SK-N-SH (cell line): ENCODE data around the gene ISCA1. TPM values are rescaled to one million over a fixed set of nuclear protein-coding genes. Genes with fewer than 3 reads are reported as not detected.

Experiments
- CTCF ChIA-PET: fragments of 300-600, 350-600 bp; formaldehyde crosslinking; extraction: SDS; loops from one replicate; lab custom pipeline; 2021; lab: Yijun Ruan, JAX
- POLR2A ChIA-PET: fragments of 350-600 bp; sonication (Branson Sonifier 250); formaldehyde crosslinking; extraction: SDS; loops from one replicate; lab custom pipeline; 2020; ENCODE audit warnings: antibody characterized with exemption, inconsistent platforms; lab: Yijun Ruan, JAX
- DNase-seq: peaks from one replicate; pipeline ENCODE4 v3.0.0; 2012
- H2AFZ ChIP-seq: fragments of 200-600 bp; sonication (generic); 2 replicates; pipeline ENCODE4 v1.8.1; 2016; ENCODE audit warnings: antibody characterized with exemption, mild to moderate bottlenecking, low read depth
- H3F3A ChIP-seq: fragments of 200-600 bp; sonication (generic); replicated peaks from 2 replicates; pipeline ENCODE3; 2016; ENCODE audit warnings: antibody characterized with exemption, mild to moderate bottlenecking; ENCODE audit not compliant: insufficient read depth
- H3K27ac ChIP-seq, 2 experiments: fragments of 200-500 bp in 1 of 2; fragments of 200-600 bp in 1 of 2; sonication (Bioruptor generic) in 1 of 2; sonication (generic), shearing (Covaris generic) in 1 of 2; 2 replicates each; pipeline versions ENCODE4 v1.5.1 to v1.6.1; 2014 to 2016; ENCODE audit warnings: low read depth in 2 of 2, inconsistent platforms in 1 of 2, low read length in 1 of 2, mild to moderate bottlenecking in 1 of 2, mixed read lengths in 1 of 2
- H3K27me3 ChIP-seq: fragments of 200-600 bp; sonication (generic), shearing (Covaris generic); 2 replicates; pipeline ENCODE4 v1.6.1; 2016; ENCODE audit warnings: mixed run types; ENCODE audit not compliant: insufficient read depth
- H3K36me3 ChIP-seq, 2 experiments: fragments of 200-500 bp in 1 of 2; fragments of 200-600 bp in 1 of 2; sonication (Bioruptor generic) in 1 of 2; sonication (generic) in 1 of 2; replicated peaks in 1 of 2; 2 replicates each; pipeline versions ENCODE3 to v1.5.1; 2014 to 2016; ENCODE audit warnings: low read length in 1 of 2, mild to moderate bottlenecking in 1 of 2; ENCODE audit not compliant: insufficient read depth in 2 of 2, control insufficient read depth in 1 of 2
- H3K4me1 ChIP-seq, 2 experiments: fragments of 200-500 bp in 1 of 2; fragments of 200-600 bp in 1 of 2; sonication (Bioruptor generic) in 1 of 2; sonication (generic), shearing (Covaris generic) in 1 of 2; 2 replicates each; pipeline versions ENCODE4 v1.5.1 to v1.6.1; 2014 to 2016; ENCODE audit warnings: low read depth in 1 of 2, low read length in 1 of 2, mixed run types in 1 of 2; ENCODE audit not compliant: insufficient read depth in 2 of 2, control insufficient read depth in 1 of 2
- H3K4me2 ChIP-seq: fragments of 200-600 bp; sonication (generic), shearing (Covaris generic); 2 replicates; pipeline ENCODE4 v1.6.1; 2017; ENCODE audit warnings: mixed run types
- H3K4me3 ChIP-seq, 2 experiments: fragments of 200-500 bp in 1 of 2; fragments of 200-600 bp in 1 of 2; sonication (Bioruptor generic) in 1 of 2; sonication (generic), shearing (Covaris generic) in 1 of 2; 2 replicates each; pipeline versions ENCODE4 v1.5.1 to v1.8.1; 2014 to 2016; ENCODE audit warnings: low read depth in 2 of 2, inconsistent platforms in 1 of 2, low read length in 1 of 2, mild to moderate bottlenecking in 1 of 2, mixed read lengths in 1 of 2, moderate library complexity in 1 of 2
- H3K79me2 ChIP-seq: fragments of 200-600 bp; sonication (generic); 2 replicates; pipeline ENCODE4 v1.8.1; 2017; ENCODE audit warnings: mild to moderate bottlenecking; ENCODE audit not compliant: insufficient read depth
- H3K9ac ChIP-seq: fragments of 200-600 bp; sonication (generic); 2 replicates; pipeline ENCODE4 v1.6.1; 2017; ENCODE audit warnings: mixed run types
- H3K9me2 ChIP-seq: fragments of 200-600 bp; sonication (generic); 2 replicates; pipeline ENCODE4 v1.6.1; 2017; ENCODE audit warnings: mixed run types
- H3K9me3 ChIP-seq: fragments of 200-600 bp; sonication (generic); 2 replicates; pipeline ENCODE4 v1.6.1; 2017; ENCODE audit warnings: mixed run types, mild to moderate bottlenecking, moderate library complexity
- H4K20me1 ChIP-seq: fragments of 200-600 bp; sonication (generic); 2 replicates; pipeline ENCODE4 v1.6.1; 2017; ENCODE audit warnings: mild to moderate bottlenecking, mixed run types; ENCODE audit not compliant: insufficient read depth
- CHD2 ChIP-seq: fragments of 150-350 bp; IDR thresholded peaks from 2 replicates; pipeline ENCODE4 v1.6.1; 2018; ENCODE audit warnings: low read length; ENCODE audit not compliant: partially characterized antibody
- EP300 ChIP-seq, 2 experiments: IDR thresholded peaks; 2 replicates each; pipeline versions ENCODE4 v1.4.0 to v1.6.1; 2012; ENCODE audit warnings: borderline replicate concordance in 1 of 2, low read depth in 1 of 2, low read length in 1 of 2
- EZH2phosphoT487 ChIP-seq: fragments of 200-600 bp; sonication (generic); IDR thresholded peaks from 2 replicates; pipeline ENCODE4 v1.6.1; 2017; ENCODE audit warnings: low read depth, mixed run types, mild to moderate bottlenecking, antibody characterized with exemption, moderate library complexity, borderline replicate concordance
- FOSL2 ChIP-seq: IDR thresholded peaks from 2 replicates; pipeline ENCODE4 v1.4.0; 2012; ENCODE audit warnings: low read depth, mild to moderate bottlenecking, moderate library complexity, borderline replicate concordance
- FOXM1 ChIP-seq: IDR thresholded peaks from 2 replicates; pipeline ENCODE4 v1.4.0; 2012; ENCODE audit warnings: low read depth, mild to moderate bottlenecking
- GABPA ChIP-seq: IDR thresholded peaks from 2 replicates; pipeline ENCODE4 v1.4.0; 2012; ENCODE audit warnings: low read depth, mild to moderate bottlenecking
- JUND ChIP-seq: IDR thresholded peaks from 2 replicates; pipeline ENCODE4 v1.4.0; 2012
- MEF2A ChIP-seq: IDR thresholded peaks from 2 replicates; pipeline ENCODE4 v1.4.0; 2012; ENCODE audit warnings: low read depth, borderline replicate concordance
- MXI1 ChIP-seq: IDR thresholded peaks from 2 replicates; pipeline ENCODE4 v1.6.1; 2012; ENCODE audit warnings: mild to moderate bottlenecking, low read depth, low read length, improper control_type of control experiment
- NRF1 ChIP-seq: IDR thresholded peaks from 2 replicates; pipeline ENCODE4 v1.6.1; 2012; ENCODE audit warnings: low read depth, mild to moderate bottlenecking, low read length
- POLR2AphosphoS5 ChIP-seq: IDR thresholded peaks from 2 replicates; pipeline ENCODE4 v1.6.1; 2012; ENCODE audit warnings: low read depth, low read length
- RCOR1 ChIP-seq: fragments of 150-350 bp; IDR thresholded peaks from 2 replicates; pipeline ENCODE4 v1.6.1; 2017; ENCODE audit warnings: antibody characterized with exemption, low read length
- RFX5 ChIP-seq: IDR thresholded peaks from 2 replicates; pipeline ENCODE4 v1.6.1; 2012; ENCODE audit warnings: mild to moderate bottlenecking, improper control_type of control experiment, low read length
- SIN3A ChIP-seq: IDR thresholded peaks from 2 replicates; pipeline ENCODE4 v1.6.1; 2012; ENCODE audit warnings: low read depth, mild to moderate bottlenecking, low read length, moderate library complexity, borderline replicate concordance
- TEAD4 ChIP-seq: IDR thresholded peaks from 2 replicates; pipeline ENCODE4 v1.4.0; 2012; ENCODE audit warnings: mild to moderate bottlenecking, borderline replicate concordance; ENCODE audit not compliant: insufficient read depth
- WGBS: methylation state at CpG from one replicate; pipeline ENCODE4 v1.1.6; 2017; ENCODE audit warnings: low lambda C conversion rate; 5-methylcytosine and 5-hydroxymethylcytosine counted together
- polyA plus RNA-seq, 3 experiments: library from polyadenylated mRNA; depleted of rRNA; stranded (reverse); fragments of >200 nt; gene quantifications; 2 replicates each; pipeline ENCODE4 v1.2.3, GENCODE V29; 2012
- TF ChIP-seq, protein P1 (sequence below): IDR thresholded peaks from 2 replicates; pipeline ENCODE4 v1.4.0; 2012; ENCODE audit warnings: low read depth, borderline replicate concordance
- TF ChIP-seq, protein P2 (sequence below): fragments of 150-350 bp; IDR thresholded peaks from 2 replicates; pipeline ENCODE4 v1.6.1; 2017; ENCODE audit warnings: antibody characterized with exemption, low read length, low read depth, borderline replicate concordance
- TF ChIP-seq, protein P3 (sequence below): fragments of 150-350 bp; IDR thresholded peaks from 2 replicates; pipeline ENCODE4 v1.6.1; 2016; ENCODE audit warnings: mild to moderate bottlenecking, low read depth, low read length
- TF ChIP-seq, protein P4 (sequence below): IDR thresholded peaks from 2 replicates; pipeline ENCODE4 v1.6.1; 2012; ENCODE audit warnings: mild to moderate bottlenecking, low read depth, low read length, moderate library complexity

ISCA1 gene
- polyA plus RNA-seq, 1 of the 3 experiments (the other 2 are of a cell fraction): 10.9 TPM

DNA sequence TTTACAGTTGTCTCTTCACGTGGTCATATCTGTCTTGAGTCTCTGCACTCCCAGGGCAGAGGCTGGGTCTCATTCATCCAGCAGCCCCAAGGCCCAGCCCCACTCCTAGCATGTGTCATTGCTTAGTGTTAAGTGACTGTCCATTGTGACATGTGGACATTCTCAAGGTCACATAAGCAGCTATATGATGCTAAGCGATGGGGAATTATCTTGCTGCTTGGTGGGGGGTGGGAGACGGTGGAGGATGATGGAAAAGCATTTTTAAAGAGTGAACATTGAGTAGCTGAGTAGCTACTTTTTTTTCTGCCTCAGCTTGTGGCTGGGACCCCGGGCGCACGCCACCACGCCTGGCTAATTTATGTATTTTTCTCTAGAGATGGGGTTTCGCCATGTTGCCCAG lies 22.8 kb downstream of the ISCA1 start, which contains the start of gene C9orf153:
Gene C9orf153 (minus strand): TSS at position 101 of the 400 bp plus-strand sequence. CDS start 30,054 bp downstream, outside the sequence.
- Histone ChIP-seq H3K36me3 (peaks cover 2 to 21% of the 10 kb centered on the region in 2 experiments), H3K9me2 (no peaks in the 10 kb centered on the region), H3K4me3 (no peak within 1 kb of the TSS), H3K9ac (no peak within 1 kb of the TSS), H4K20me1 (no peaks in the 10 kb centered on the region), H3K9me3 (no peaks in the 10 kb centered on the region), H3F3A (no peaks in the 10 kb centered on the region), H2AFZ (no peak within 1 kb of the TSS), H3K4me1 (peaks cover 0 to 5% of the 10 kb centered on the region in 2 experiments; a peak in 1 of 4 replicates), H3K27ac (no peak within 1 kb of the TSS), H3K27me3 (no peaks in the 10 kb centered on the region), H3K4me2 (no peak within 1 kb of the TSS), H3K79me2 (no peaks in the 10 kb centered on the region)
- ChIA-PET POLR2A (no interaction called here), CTCF (interaction anchor here (0.8 kb wide), 1 partner anchor 21 kb away, joined by 3 read pairs; no protein-coding TSS in a partner anchor)
- DNase-seq: no peak
- 83% methylated on average over 8 of the region's 8 CpGs for WGBS
- TF ChIP-seq, protein P1, sequence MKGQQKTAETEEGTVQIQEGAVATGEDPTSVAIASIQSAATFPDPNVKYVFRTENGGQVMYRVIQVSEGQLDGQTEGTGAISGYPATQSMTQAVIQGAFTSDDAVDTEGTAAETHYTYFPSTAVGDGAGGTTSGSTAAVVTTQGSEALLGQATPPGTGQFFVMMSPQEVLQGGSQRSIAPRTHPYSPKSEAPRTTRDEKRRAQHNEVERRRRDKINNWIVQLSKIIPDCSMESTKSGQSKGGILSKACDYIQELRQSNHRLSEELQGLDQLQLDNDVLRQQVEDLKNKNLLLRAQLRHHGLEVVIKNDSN: no peak
- TF ChIP-seq EZH2phosphoT487: no peak
- TF ChIP-seq EP300 (IDR thresholded peaks at IDR 0.05; ENCODE audit: borderline replicate concordance in 1 of 2, low read depth in 1 of 2, low read length in 1 of 2): no peak
- no peak for TF ChIP-seq FOXM1
- TF ChIP-seq CHD2: no peak
- TF ChIP-seq RFX5: no peak
- TF ChIP-seq MXI1: no peak
- TF ChIP-seq JUND: no peak
- no peak for TF ChIP-seq MEF2A
- TF ChIP-seq, protein P2, sequence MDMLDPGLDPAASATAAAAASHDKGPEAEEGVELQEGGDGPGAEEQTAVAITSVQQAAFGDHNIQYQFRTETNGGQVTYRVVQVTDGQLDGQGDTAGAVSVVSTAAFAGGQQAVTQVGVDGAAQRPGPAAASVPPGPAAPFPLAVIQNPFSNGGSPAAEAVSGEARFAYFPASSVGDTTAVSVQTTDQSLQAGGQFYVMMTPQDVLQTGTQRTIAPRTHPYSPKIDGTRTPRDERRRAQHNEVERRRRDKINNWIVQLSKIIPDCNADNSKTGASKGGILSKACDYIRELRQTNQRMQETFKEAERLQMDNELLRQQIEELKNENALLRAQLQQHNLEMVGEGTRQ: no peak
- TF ChIP-seq SIN3A: no peak
- no peak for TF ChIP-seq FOSL2
- TF ChIP-seq, protein P3, sequence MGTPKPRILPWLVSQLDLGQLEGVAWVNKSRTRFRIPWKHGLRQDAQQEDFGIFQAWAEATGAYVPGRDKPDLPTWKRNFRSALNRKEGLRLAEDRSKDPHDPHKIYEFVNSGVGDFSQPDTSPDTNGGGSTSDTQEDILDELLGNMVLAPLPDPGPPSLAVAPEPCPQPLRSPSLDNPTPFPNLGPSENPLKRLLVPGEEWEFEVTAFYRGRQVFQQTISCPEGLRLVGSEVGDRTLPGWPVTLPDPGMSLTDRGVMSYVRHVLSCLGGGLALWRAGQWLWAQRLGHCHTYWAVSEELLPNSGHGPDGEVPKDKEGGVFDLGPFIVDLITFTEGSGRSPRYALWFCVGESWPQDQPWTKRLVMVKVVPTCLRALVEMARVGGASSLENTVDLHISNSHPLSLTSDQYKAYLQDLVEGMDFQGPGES: no peak
- TF ChIP-seq NRF1: no peak
- TF ChIP-seq RCOR1: no peak
- no peak for TF ChIP-seq POLR2AphosphoS5
- TF ChIP-seq TEAD4: no peak
- TF ChIP-seq, protein P4, sequence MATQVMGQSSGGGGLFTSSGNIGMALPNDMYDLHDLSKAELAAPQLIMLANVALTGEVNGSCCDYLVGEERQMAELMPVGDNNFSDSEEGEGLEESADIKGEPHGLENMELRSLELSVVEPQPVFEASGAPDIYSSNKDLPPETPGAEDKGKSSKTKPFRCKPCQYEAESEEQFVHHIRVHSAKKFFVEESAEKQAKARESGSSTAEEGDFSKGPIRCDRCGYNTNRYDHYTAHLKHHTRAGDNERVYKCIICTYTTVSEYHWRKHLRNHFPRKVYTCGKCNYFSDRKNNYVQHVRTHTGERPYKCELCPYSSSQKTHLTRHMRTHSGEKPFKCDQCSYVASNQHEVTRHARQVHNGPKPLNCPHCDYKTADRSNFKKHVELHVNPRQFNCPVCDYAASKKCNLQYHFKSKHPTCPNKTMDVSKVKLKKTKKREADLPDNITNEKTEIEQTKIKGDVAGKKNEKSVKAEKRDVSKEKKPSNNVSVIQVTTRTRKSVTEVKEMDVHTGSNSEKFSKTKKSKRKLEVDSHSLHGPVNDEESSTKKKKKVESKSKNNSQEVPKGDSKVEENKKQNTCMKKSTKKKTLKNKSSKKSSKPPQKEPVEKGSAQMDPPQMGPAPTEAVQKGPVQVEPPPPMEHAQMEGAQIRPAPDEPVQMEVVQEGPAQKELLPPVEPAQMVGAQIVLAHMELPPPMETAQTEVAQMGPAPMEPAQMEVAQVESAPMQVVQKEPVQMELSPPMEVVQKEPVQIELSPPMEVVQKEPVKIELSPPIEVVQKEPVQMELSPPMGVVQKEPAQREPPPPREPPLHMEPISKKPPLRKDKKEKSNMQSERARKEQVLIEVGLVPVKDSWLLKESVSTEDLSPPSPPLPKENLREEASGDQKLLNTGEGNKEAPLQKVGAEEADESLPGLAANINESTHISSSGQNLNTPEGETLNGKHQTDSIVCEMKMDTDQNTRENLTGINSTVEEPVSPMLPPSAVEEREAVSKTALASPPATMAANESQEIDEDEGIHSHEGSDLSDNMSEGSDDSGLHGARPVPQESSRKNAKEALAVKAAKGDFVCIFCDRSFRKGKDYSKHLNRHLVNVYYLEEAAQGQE: no peak
- TF ChIP-seq GABPA: no peak
